A673 (cell line): Measurements from ENCODE around the gene CHML. TPM values are rescaled to one million over a fixed set of nuclear protein-coding genes. Genes with fewer than 3 reads are reported as not detected.

Experiments used
- BruUV-seq: library from RNA; stranded (reverse); fragments of 400-500 nt; replicated peaks from 2 replicates; lab custom pipeline; 2021; lab: Mats Ljungman, UMichigan
- CTCF ChIA-PET: fragments of 300-600 bp; sonication (Branson Sonifier 250); formaldehyde crosslinking; loops from one replicate; lab custom pipeline; 2022; ENCODE audit warnings: antibody characterized with exemption; lab: Charles Lee
- POLR2A ChIA-PET: fragments of 300-600 bp; sonication (Branson Sonifier 250); formaldehyde crosslinking; loops from one replicate; lab custom pipeline; 2022; ENCODE audit warnings: antibody characterized with exemption; ENCODE audit not compliant: low non-redundant PET; lab: Charles Lee
- DNase-seq: peaks from one replicate; pipeline ENCODE4 v3.0.0-alpha.2; 2015; ENCODE audit warnings: low spot score
- H3K27ac ChIP-seq: fragments of 200-600 bp; sonication (generic); 2 replicates; pipeline ENCODE4 v1.5.1; 2016; ENCODE audit warnings: mixed run types, low read depth, mild to moderate bottlenecking, mixed read lengths, antibody characterized with exemption, low read length; ENCODE audit not compliant: poor library complexity, severe bottlenecking
- H3K27me3 ChIP-seq: fragments of 200-600 bp; sonication (generic); replicated peaks from 2 replicates; pipeline ENCODE4 v1.6.1; 2017; ENCODE audit warnings: mixed run types, low read depth, mild to moderate bottlenecking, mixed read lengths, antibody characterized with exemption, low read length; ENCODE audit not compliant: insufficient read depth, poor library complexity
- H3K36me3 ChIP-seq: fragments of 200-600 bp; sonication (generic); 2 replicates; pipeline ENCODE4 v1.6.1; 2016; ENCODE audit warnings: mixed run types, mild to moderate bottlenecking, mixed read lengths, antibody characterized with exemption, low read length; ENCODE audit not compliant: insufficient read depth, poor library complexity, severe bottlenecking
- H3K4me1 ChIP-seq: fragments of 200-600 bp; sonication (generic); 2 replicates; pipeline ENCODE4 v1.6.1; 2017; ENCODE audit warnings: mixed run types, mild to moderate bottlenecking, mixed read lengths, antibody characterized with exemption, low read length; ENCODE audit not compliant: insufficient read depth, poor library complexity, severe bottlenecking
- H3K4me3 ChIP-seq: fragments of 200-600 bp; sonication (generic); 2 replicates; pipeline ENCODE4 v1.5.1; 2016; ENCODE audit warnings: low read depth, mixed run types, mild to moderate bottlenecking, mixed read lengths, low read length; ENCODE audit not compliant: poor library complexity, severe bottlenecking
- H3K9me3 ChIP-seq: fragments of 200-600 bp; sonication (generic); 2 replicates; pipeline ENCODE4 v1.6.1; 2016; ENCODE audit warnings: mixed run types, low read depth, mild to moderate bottlenecking, mixed read lengths, antibody characterized with exemption, low read length; ENCODE audit not compliant: poor library complexity, severe bottlenecking
- EZH2 ChIP-seq: fragments of 200-600 bp; sonication (generic); IDR thresholded peaks from 2 replicates; pipeline ENCODE4 v1.6.1; 2017; ENCODE audit warnings: borderline replicate concordance, low read depth, mild to moderate bottlenecking, mixed read lengths, antibody characterized with exemption, low read length; ENCODE audit not compliant: poor library complexity, severe bottlenecking
- intact Hi-C: fragments of 100-400 bp; cut with micrococcal nuclease; formaldehyde crosslinking; loops from one replicate; pipeline ENCODE4 v1.10.0; 2022; ENCODE audit not compliant: unreplicated experiment
- total RNA-seq: library from RNA; stranded (reverse); gene quantifications from 2 replicates; pipeline ENCODE4 v1.2.3, GENCODE V29; 2021
- TF ChIP-seq, protein P1 (sequence below): fragments of 300-800, 200-600 bp; sonication (generic); conservative IDR thresholded peaks from 2 replicates; pipeline ENCODE4 v1.5.1; 2017; ENCODE audit warnings: low read depth, mild to moderate bottlenecking, antibody characterized with exemption, low read length, moderate library complexity, mixed read lengths

The CHML gene
- total RNA-seq, 1 experiment from 2014 or later = 11.9 TPM

- Histone ChIP-seq H3K4me3 (no peak overlapping the region), H3K27me3 (no peaks in the 10 kb centered on the region), H3K27ac (no peak overlapping the region), H3K36me3 (no peaks in the 10 kb centered on the region), H3K4me1 (no peaks in the 10 kb centered on the region), H3K9me3 (no peaks in the 10 kb centered on the region)
- ChIA-PET CTCF (no interaction called here), POLR2A (no interaction called here)
- intact Hi-C loops = no loop called here
- BruUV-seq = no TSS peak
- TF ChIP-seq, protein P1, sequence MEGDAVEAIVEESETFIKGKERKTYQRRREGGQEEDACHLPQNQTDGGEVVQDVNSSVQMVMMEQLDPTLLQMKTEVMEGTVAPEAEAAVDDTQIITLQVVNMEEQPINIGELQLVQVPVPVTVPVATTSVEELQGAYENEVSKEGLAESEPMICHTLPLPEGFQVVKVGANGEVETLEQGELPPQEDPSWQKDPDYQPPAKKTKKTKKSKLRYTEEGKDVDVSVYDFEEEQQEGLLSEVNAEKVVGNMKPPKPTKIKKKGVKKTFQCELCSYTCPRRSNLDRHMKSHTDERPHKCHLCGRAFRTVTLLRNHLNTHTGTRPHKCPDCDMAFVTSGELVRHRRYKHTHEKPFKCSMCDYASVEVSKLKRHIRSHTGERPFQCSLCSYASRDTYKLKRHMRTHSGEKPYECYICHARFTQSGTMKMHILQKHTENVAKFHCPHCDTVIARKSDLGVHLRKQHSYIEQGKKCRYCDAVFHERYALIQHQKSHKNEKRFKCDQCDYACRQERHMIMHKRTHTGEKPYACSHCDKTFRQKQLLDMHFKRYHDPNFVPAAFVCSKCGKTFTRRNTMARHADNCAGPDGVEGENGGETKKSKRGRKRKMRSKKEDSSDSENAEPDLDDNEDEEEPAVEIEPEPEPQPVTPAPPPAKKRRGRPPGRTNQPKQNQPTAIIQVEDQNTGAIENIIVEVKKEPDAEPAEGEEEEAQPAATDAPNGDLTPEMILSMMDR = no peak
- no peak for TF ChIP-seq EZH2
- DNase-seq = no peak
Observed at GRCh38 chr1:241644259-241644658, 4.1 kb upstream of the CHML start.

DNA sequence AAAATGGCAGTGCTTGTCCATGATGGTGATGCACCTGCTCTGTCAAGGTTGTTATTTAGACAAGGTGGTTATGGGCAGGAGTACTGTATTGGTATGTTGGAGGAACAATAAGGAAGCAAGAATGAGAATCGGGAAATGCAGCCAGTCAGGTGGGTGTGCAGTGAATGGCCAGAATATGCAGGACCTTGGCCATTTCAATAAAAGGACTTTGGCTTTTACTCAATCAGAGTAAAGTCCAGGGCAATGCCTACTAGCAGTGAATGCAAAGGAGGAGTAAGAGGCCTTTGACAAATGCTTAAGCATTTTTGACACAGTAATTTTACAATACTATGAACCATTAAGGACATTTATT is 2.4 kb upstream of the CHML start:
- Histone ChIP-seq H3K4me1 (no peaks in the 10 kb centered on the region), H3K27me3 (no peaks in the 10 kb centered on the region), H3K9me3 (no peaks in the 10 kb centered on the region), H3K27ac (no peak overlapping the region), H3K36me3 (no peaks in the 10 kb centered on the region), H3K4me3 (no peak overlapping the region)
- CTCF ChIA-PET = no interaction called here
- POLR2A ChIA-PET = no interaction called here
- BruUV-seq = no TSS peak
- TF ChIP-seq, protein P1 = no peak
- TF ChIP-seq EZH2 = no peak
- no peak for DNase-seq
- intact Hi-C loops = no loop called here

DNA sequence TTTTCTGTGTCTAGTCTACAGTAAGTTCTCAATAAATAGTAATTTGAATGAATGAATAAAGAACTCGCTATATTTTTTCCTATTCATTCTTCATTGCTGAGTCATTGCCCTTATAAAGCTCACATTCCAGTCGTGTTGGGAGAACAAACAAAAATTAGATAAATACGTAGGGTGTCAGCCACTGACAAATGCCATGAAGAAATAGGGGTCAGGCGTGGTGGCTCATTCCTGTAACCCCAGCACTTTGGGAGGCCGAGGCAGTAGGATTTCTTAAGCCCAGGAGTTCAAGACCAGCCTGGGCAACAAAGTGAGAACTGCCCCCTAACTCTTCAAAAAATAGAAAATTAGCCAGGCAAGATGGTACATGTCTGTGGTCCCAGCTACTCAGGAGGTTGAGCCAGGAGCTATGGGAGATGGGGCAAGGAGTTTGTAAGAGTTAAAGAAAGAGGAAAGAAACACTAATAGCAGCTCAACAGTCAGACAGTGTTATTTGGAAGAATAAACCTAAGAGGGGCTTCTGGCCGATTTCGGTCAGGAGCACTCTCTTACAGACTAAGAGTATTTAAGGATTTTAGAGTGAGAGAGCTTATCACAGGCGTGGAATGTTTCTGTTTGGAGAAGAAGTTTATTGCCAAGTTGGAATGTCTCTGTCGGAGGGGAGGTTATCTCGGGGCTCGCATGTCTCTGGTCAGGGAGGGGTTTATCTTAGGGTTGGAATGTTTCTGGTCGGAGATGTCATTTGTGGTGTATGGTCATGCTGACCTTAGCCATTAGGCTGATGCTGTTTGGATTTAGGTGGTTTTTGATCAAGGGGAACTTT is 1.8 kb upstream of the CHML start:
- DNase-seq = no peak
- no peaks in the 10 kb centered on the region for H3K9me3 ChIP-seq
- POLR2A ChIA-PET = no interaction called here
- H3K27ac ChIP-seq = no peak overlapping the region
- no peaks in the 10 kb centered on the region for H3K27me3 ChIP-seq
- H3K4me1 ChIP-seq = no peaks in the 10 kb centered on the region
- intact Hi-C loops = no loop called here
- BruUV-seq = no TSS peak
- no peak for TF ChIP-seq EZH2
- TF ChIP-seq, protein P1 = no peak
- CTCF ChIA-PET = no interaction called here
- no peaks in the 10 kb centered on the region for H3K36me3 ChIP-seq
- no peak overlapping the region for H3K4me3 ChIP-seq
